OCI-LY3 (cell line): ENCODE measurements around the gene ESR1.

Source experiments
- H2AFZ ChIP-seq: fragments of 200-600, 300-600 bp; shearing (Covaris generic); 2 replicates; pipeline ENCODE4 v1.6.0; 2014; ENCODE audit warnings: antibody characterized with exemption, low read depth, low read length
- H3K27ac ChIP-seq: fragments of 200-600, 300-600 bp; sonication (generic); 2 replicates; pipeline ENCODE4 v1.5.1; 2014; ENCODE audit warnings: mild to moderate bottlenecking, low read length, moderate library complexity, mixed read lengths
- H3K27me3 ChIP-seq: fragments of 200-600, 300-600 bp; sonication (generic); 2 replicates; pipeline ENCODE4 v1.6.1; 2014; ENCODE audit warnings: low read depth, low read length, mixed read lengths
- H3K36me3 ChIP-seq: fragments of 200-600, 300-600 bp; sonication (generic); replicated peaks from 2 replicates; pipeline ENCODE3; 2014; ENCODE audit warnings: low read depth, low read length, mixed read lengths
- H3K4me1 ChIP-seq: fragments of 300-600, 200-600 bp; sonication (generic); 2 replicates; pipeline ENCODE4 v1.6.1; 2014; ENCODE audit warnings: low read length, mixed read lengths
- H3K4me2 ChIP-seq: fragments of 200-600, 300-600 bp; sonication (generic); 2 replicates; pipeline ENCODE4 v1.6.1; 2014; ENCODE audit warnings: low read length, mixed read lengths
- H3K4me3 ChIP-seq: fragments of 300-600, 200-600 bp; sonication (generic); 2 replicates; pipeline ENCODE4 v1.5.1; 2014; ENCODE audit warnings: antibody characterized with exemption, mild to moderate bottlenecking, low read length, moderate library complexity
- H3K79me2 ChIP-seq: fragments of 300-600, 200-600 bp; shearing (Covaris generic); 2 replicates; pipeline ENCODE4 v1.6.1; 2014; ENCODE audit warnings: mild to moderate bottlenecking, low read length, mixed read lengths
- H3K9ac ChIP-seq: fragments of 300-600, 200-600 bp; shearing (Covaris generic); 2 replicates; pipeline ENCODE4 v1.6.0; 2014; ENCODE audit warnings: mild to moderate bottlenecking, low read length, moderate library complexity
- H3K9me3 ChIP-seq: fragments of 200-600, 300-600 bp; shearing (Covaris generic); 2 replicates; pipeline ENCODE4 v1.6.1; 2014; ENCODE audit warnings: low read length, mixed read lengths; ENCODE audit not compliant: insufficient read depth
- H4K20me1 ChIP-seq: fragments of 200-600, 300-600 bp; sonication (generic); 2 replicates; pipeline ENCODE4 v1.6.1; 2016; ENCODE audit warnings: low read length, mixed read lengths; ENCODE audit not compliant: insufficient read depth
- EZH2phosphoT487 ChIP-seq: fragments of 200-600 bp; shearing (Covaris generic); IDR thresholded peaks from 2 replicates; pipeline ENCODE4 v1.6.1; 2018; ENCODE audit warnings: antibody characterized with exemption, mixed run types, low read depth
- TF ChIP-seq, protein P1 (sequence below): fragments of 200-600, 300-600 bp; sonication (generic); IDR thresholded peaks from 2 replicates; pipeline ENCODE4 v1.5.1; 2014; ENCODE audit warnings: antibody characterized with exemption, low read length, low read depth

Gene ESR1

DNA sequence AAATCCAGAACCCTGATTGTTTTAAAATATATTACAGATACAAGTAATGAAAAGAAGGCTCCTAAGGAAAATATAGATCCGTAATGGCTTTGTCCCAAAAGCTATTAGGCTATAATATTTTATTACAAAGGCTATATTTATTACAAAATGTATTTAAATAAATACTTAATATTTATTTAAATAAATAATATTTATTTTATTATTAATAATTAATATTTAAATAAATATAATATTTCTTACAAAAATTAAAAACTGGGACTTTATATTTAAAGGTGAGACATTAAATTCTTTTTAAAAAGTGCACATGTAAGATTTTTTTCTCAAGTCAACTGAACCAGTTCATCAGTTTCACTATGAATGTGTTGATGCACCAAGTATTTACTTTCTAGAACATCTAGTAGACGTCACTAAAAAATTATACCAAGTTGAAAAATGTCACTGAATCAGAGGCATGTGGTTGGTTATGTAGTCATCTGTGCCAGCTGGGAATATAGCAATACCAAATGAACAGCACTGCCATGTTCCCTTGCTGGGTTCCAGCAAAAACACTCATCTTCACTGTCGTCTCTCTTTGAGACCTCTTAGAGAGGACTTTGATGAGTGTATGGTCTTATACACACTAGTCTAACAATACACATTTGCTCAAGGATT is 278.9 kb downstream of the ESR1 start:
- Histone ChIP-seq H3K27ac (no peak overlapping the region), H3K4me1 (no peaks in the 10 kb centered on the region), H4K20me1 (no peaks in the 10 kb centered on the region), H3K36me3 (no peaks in the 10 kb centered on the region), H2AFZ (no peak overlapping the region), H3K4me2 (no peak overlapping the region), H3K79me2 (no peaks in the 10 kb centered on the region), H3K9ac (no peak overlapping the region), H3K27me3 (no peaks in the 10 kb centered on the region), H3K4me3 (no peak overlapping the region), H3K9me3 (no peaks in the 10 kb centered on the region)
- TF ChIP-seq EZH2phosphoT487 = no peak
- TF ChIP-seq, protein P1, sequence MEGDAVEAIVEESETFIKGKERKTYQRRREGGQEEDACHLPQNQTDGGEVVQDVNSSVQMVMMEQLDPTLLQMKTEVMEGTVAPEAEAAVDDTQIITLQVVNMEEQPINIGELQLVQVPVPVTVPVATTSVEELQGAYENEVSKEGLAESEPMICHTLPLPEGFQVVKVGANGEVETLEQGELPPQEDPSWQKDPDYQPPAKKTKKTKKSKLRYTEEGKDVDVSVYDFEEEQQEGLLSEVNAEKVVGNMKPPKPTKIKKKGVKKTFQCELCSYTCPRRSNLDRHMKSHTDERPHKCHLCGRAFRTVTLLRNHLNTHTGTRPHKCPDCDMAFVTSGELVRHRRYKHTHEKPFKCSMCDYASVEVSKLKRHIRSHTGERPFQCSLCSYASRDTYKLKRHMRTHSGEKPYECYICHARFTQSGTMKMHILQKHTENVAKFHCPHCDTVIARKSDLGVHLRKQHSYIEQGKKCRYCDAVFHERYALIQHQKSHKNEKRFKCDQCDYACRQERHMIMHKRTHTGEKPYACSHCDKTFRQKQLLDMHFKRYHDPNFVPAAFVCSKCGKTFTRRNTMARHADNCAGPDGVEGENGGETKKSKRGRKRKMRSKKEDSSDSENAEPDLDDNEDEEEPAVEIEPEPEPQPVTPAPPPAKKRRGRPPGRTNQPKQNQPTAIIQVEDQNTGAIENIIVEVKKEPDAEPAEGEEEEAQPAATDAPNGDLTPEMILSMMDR = no peak

DNA sequence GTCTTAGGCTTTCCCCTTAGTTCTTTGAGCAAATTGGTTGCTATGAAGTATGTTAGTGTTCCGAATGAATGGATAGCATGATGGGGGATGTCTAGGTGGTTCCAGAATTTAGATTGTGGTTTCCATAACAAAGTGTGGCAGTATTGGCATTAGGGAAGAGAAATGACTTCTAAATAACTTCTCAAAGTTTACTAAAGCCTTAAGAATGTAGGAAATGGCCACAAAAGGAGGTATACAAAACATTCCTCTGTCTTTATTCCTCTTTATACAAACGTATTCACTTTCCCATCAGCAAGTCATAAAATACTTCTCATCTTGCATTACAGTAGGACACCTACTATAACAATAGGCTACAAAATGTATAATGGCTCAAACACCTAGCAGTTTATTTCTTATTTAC is 279.6 kb downstream of the ESR1 start:
- Histone ChIP-seq H3K9ac (no peak overlapping the region), H3K4me3 (no peak overlapping the region), H3K79me2 (no peaks in the 10 kb centered on the region), H3K36me3 (no peaks in the 10 kb centered on the region), H4K20me1 (no peaks in the 10 kb centered on the region), H3K4me1 (no peaks in the 10 kb centered on the region), H3K4me2 (no peak overlapping the region), H2AFZ (no peak overlapping the region), H3K9me3 (no peaks in the 10 kb centered on the region), H3K27me3 (no peaks in the 10 kb centered on the region), H3K27ac (no peak overlapping the region)
- no peak for TF ChIP-seq EZH2phosphoT487
- TF ChIP-seq, protein P1 = no peak

- Histone ChIP-seq H3K4me1 (no peaks in the 10 kb centered on the region), H3K27me3 (no peaks in the 10 kb centered on the region), H2AFZ (no peak overlapping the region), H3K4me2 (no peak overlapping the region), H3K9ac (no peak overlapping the region), H3K79me2 (no peaks in the 10 kb centered on the region), H3K9me3 (no peaks in the 10 kb centered on the region), H3K36me3 (no peaks in the 10 kb centered on the region), H4K20me1 (no peaks in the 10 kb centered on the region), H3K27ac (no peak overlapping the region), H3K4me3 (no peak overlapping the region)
- TF ChIP-seq, protein P1 = no peak
- TF ChIP-seq EZH2phosphoT487 = no peak
Measured at GRCh38 chr6:152087701-152088100, 280.2 kb downstream of the ESR1 start.

DNA sequence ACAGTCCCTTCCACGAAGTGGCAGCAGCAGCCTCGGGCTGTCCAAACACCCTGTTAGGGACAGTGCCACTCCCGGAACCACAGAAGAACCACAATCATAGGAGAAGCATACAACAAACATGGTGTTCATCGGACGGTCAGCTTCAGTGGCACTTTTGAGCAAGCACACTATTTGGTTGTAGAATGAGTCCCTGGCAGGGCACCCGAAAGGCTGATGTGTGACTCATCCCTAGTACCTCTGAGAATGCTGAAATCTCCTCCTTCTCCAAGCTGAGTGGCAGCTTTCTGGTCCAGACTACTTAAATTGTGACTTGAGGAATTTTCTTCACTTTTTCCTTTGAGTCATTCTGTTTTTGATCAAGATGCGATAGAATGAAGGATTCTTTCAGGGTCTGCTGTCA is 282.5 kb downstream of the ESR1 start:
- Histone ChIP-seq H3K4me1 (peaks cover 8% of the 10 kb centered on the region), H3K79me2 (no peaks in the 10 kb centered on the region), H3K9me3 (no peaks in the 10 kb centered on the region), H3K9ac (no peak overlapping the region), H3K27ac (no peak overlapping the region), H2AFZ (no peak overlapping the region), H4K20me1 (no peaks in the 10 kb centered on the region), H3K36me3 (no peaks in the 10 kb centered on the region), H3K4me2 (no peak overlapping the region), H3K27me3 (no peaks in the 10 kb centered on the region), H3K4me3 (no peak overlapping the region)
- TF ChIP-seq EZH2phosphoT487 = no peak
- TF ChIP-seq, protein P1 = no peak
